ENCODE results near the gene CAMK4.

The CAMK4 gene

GRCh38 chr5:111237470-111237869, 13.3 kb downstream of the CAMK4 start:
- DNase-seq (ENCODE audit: low read depth in 1 of 2, low spot score in 1 of 2): no peak
- TF ChIP-seq GABPA (IDR thresholded peaks at IDR 0.05; ENCODE audit: low read depth) (no peak), SPI1 (IDR thresholded peaks at IDR 0.05; ENCODE audit: borderline replicate concordance, low read depth) (no peak)
- H3K4me3 ChIP-seq (replicated peaks; ENCODE audit: insufficient read depth, low read length): no peak overlapping the region
- H3K27ac ChIP-seq (replicated peaks): no peak overlapping the region
- H3K27me3 ChIP-seq (ENCODE audit: insufficient read depth, poor library complexity, severe bottlenecking): no peaks in the 10 kb centered on the region

DNA sequence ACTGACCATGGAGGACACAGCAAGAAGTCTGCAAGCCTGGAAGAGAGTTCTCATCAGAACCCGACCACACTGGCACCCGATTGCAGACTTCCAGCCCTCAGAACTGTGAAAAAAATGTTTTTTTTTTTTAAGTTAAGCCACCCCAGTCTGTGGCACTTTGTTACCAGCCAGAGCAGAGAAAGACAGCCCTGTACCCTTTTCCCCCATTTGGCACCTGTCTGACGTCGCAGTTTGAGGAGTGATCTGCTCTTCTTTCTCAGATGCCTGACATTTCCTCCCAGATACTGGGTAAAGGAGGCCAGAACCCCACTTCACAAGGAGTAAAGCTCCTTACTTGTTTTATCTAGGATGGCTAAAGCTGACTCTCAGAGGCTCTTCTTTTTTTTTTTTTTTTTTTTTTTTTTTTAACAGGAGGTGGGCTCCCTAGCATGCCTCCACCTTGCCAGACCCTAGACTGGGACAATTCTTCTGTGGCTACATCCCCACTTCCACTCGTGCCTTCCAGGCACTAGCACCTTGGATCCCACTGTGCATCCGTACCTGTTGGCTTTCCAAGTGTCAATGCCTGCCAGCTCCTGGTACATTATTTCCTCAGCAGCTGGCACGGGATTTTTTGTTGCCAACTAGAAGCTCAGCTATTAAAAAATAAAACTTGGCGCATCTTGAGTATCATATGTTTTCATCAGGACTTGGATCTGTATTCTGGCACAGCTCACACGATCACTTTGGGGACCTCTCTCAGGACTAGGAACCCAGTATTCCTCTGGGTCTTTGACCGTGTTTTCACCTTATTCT, 14.4 kb downstream of the CAMK4 start:
- no peak for TF ChIP-seq SPI1 (IDR thresholded peaks at IDR 0.05; ENCODE audit: borderline replicate concordance, low read depth)
- no peak for TF ChIP-seq POLR2AphosphoS5 (IDR thresholded peaks at IDR 0.05; ENCODE audit: low read depth)
- no peak for TF ChIP-seq CTCF (IDR thresholded peaks at IDR 0.05; ENCODE audit: insufficient read depth, low read length)
- TF ChIP-seq GABPA (IDR thresholded peaks at IDR 0.05; ENCODE audit: low read depth): no peak
- no peak for TF ChIP-seq REST (IDR thresholded peaks at IDR 0.05; ENCODE audit: insufficient replicate concordance, low read depth)
- no peak for DNase-seq (ENCODE audit: low read depth in 1 of 2, low spot score in 1 of 2)
- H3K27ac ChIP-seq (replicated peaks): no peak overlapping the region
- H3K4me3 ChIP-seq (replicated peaks; ENCODE audit: insufficient read depth, low read length): no peak overlapping the region
- no peaks in the 10 kb centered on the region for H3K27me3 ChIP-seq (ENCODE audit: insufficient read depth, poor library complexity, severe bottlenecking)

DNA sequence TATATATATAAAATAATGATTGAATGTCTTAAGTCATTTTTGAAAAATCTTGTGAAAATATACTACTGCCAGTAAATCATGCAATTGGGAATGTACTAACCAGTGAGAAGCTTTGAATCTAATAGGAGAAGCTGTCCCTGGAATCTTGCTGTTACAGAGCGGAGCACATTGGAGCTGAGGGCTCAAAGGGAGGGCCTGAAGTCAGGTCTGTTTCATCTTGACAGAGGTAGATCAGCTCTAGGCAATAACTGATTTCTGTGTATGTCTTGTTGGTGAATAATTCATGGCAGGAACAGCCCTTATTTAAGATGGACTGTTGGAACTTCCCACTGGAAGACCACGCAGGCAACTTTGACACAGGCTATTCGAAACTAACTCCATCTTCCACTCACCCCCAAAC, 17.5 kb downstream of the CAMK4 start:
- no peak for DNase-seq (ENCODE audit: low read depth in 1 of 2, low spot score in 1 of 2)
- Histone ChIP-seq H3K27me3 (ENCODE audit: insufficient read depth, poor library complexity, severe bottlenecking) (no peaks in the 10 kb centered on the region), H3K4me3 (replicated peaks; ENCODE audit: insufficient read depth, low read length) (no peak overlapping the region), H3K27ac (replicated peaks) (no peak overlapping the region)
- TF ChIP-seq SPI1 (IDR thresholded peaks at IDR 0.05; ENCODE audit: borderline replicate concordance, low read depth): no peak

DNA sequence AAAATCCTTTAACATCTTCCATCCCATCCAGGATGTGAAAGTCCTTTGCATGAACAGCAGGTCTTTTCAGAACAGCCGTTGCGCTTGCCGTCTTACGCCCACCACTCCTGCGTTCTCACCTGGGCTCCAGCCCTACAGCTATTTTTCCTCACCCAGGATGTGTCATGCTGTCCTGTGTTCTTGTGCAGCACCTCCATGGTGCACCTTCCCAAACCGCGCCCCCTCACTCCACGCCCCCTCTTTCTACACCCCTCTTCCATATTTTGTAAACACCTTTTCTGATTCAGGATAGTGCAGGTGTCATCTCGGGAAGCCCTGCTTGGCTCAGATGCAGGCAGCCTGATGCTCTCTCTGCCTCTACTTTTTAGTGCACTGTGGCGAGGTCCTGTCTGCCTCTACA, 18.4 kb downstream of the CAMK4 start:
- DNase-seq (ENCODE audit: low read depth in 1 of 2, low spot score in 1 of 2): no peak
- Histone ChIP-seq H3K27me3 (ENCODE audit: insufficient read depth, poor library complexity, severe bottlenecking) (no peaks in the 10 kb centered on the region), H3K27ac (replicated peaks) (no peak overlapping the region)

More for the DNA sequence above, 18.4 kb downstream of the CAMK4 start:
- no peak for TF ChIP-seq SPI1 (IDR thresholded peaks at IDR 0.05; ENCODE audit: borderline replicate concordance, low read depth)
- no peak for TF ChIP-seq GABPA (IDR thresholded peaks at IDR 0.05; ENCODE audit: low read depth)
- no peak for TF ChIP-seq REST (IDR thresholded peaks at IDR 0.05; ENCODE audit: insufficient replicate concordance, low read depth)
- no peak for TF ChIP-seq CTCF (IDR thresholded peaks at IDR 0.05; ENCODE audit: insufficient read depth, low read length)
- no peak for TF ChIP-seq POLR2AphosphoS5 (IDR thresholded peaks at IDR 0.05; ENCODE audit: low read depth)
- no peak overlapping the region for H3K4me3 ChIP-seq (replicated peaks; ENCODE audit: insufficient read depth, low read length)

All from HL-60 (cell line).